ENCODE data around the gene HMGCLL1. TPM values are rescaled to one million over a fixed set of nuclear protein-coding genes. Genes with fewer than 3 reads are reported as not detected.

The HMGCLL1 gene
- total RNA-seq, 1 donor from 2014 or later = 1.2 TPM

- no peak for DNase-seq (ENCODE audit: low spot score)
- Mint-ChIP-seq H3K36me3 (ENCODE audit: low read depth, unreplicated experiment) (no peaks in the 10 kb centered on the region), H3K4me1 (ENCODE audit: unreplicated experiment) (no peaks in the 10 kb centered on the region), H3K4me3 (ENCODE audit: unreplicated experiment) (no peak overlapping the region), H3K9me3 (ENCODE audit: unreplicated experiment) (no peaks in the 10 kb centered on the region), H3K27ac (ENCODE audit: unreplicated experiment) (no peak overlapping the region), H3K27me3 (ENCODE audit: unreplicated experiment) (no peaks in the 10 kb centered on the region)
- TF ChIP-seq CTCF (IDR thresholded peaks at IDR 0.05; ENCODE audit: unreplicated experiment) = no peak
Measured at GRCh38 chr6:55601120-55601519, 22.1 kb upstream of the HMGCLL1 start.

GRCh38 chr6:55594442-55594841, 15.4 kb upstream of the HMGCLL1 start:
- Mint-ChIP-seq H3K4me1 (ENCODE audit: unreplicated experiment) (peaks cover 2% of the 10 kb centered on the region), H3K27ac (ENCODE audit: unreplicated experiment) (no peak overlapping the region), H3K9me3 (ENCODE audit: unreplicated experiment) (no peaks in the 10 kb centered on the region), H3K27me3 (ENCODE audit: unreplicated experiment) (no peaks in the 10 kb centered on the region), H3K36me3 (ENCODE audit: low read depth, unreplicated experiment) (no peaks in the 10 kb centered on the region), H3K4me3 (ENCODE audit: unreplicated experiment) (no peak overlapping the region)
- DNase-seq (ENCODE audit: low spot score) = no peak
- no peak for TF ChIP-seq CTCF (IDR thresholded peaks at IDR 0.05; ENCODE audit: unreplicated experiment)

GRCh38 chr6:55584654-55585354, 5.8 kb upstream of the HMGCLL1 start:
- no peaks in the 10 kb centered on the region for H3K4me1 Mint-ChIP-seq (ENCODE audit: unreplicated experiment)

GRCh38 chr6:55576811-55577210, 2.2 kb downstream of the HMGCLL1 start:
- no peak for DNase-seq (ENCODE audit: low spot score)
- no peak for TF ChIP-seq CTCF (IDR thresholded peaks at IDR 0.05; ENCODE audit: unreplicated experiment)
- Mint-ChIP-seq H3K36me3 (ENCODE audit: low read depth, unreplicated experiment) (no peaks in the 10 kb centered on the region), H3K27ac (ENCODE audit: unreplicated experiment) (no peak overlapping the region), H3K27me3 (ENCODE audit: unreplicated experiment) (peaks cover 4% of the 10 kb centered on the region), H3K4me1 (ENCODE audit: unreplicated experiment) (peaks cover 5% of the 10 kb centered on the region), H3K9me3 (ENCODE audit: unreplicated experiment) (no peaks in the 10 kb centered on the region), H3K4me3 (ENCODE audit: unreplicated experiment) (no peak overlapping the region)

More at GRCh38 chr6:55584654-55585354, 5.8 kb upstream of the HMGCLL1 start:
- H3K9me3 Mint-ChIP-seq (ENCODE audit: unreplicated experiment) = no peaks in the 10 kb centered on the region
- H3K4me3 Mint-ChIP-seq (ENCODE audit: unreplicated experiment) = no peak overlapping the region
- no peak overlapping the region for H3K27ac Mint-ChIP-seq (ENCODE audit: unreplicated experiment)
- TF ChIP-seq CTCF (IDR thresholded peaks at IDR 0.05; ENCODE audit: unreplicated experiment) = no peak
- no peaks in the 10 kb centered on the region for H3K36me3 Mint-ChIP-seq (ENCODE audit: low read depth, unreplicated experiment)
- peaks cover 1% of the 10 kb centered on the region for H3K27me3 Mint-ChIP-seq (ENCODE audit: unreplicated experiment)
- DNase-seq (ENCODE audit: low spot score) = no peak

- TF ChIP-seq CTCF (IDR thresholded peaks at IDR 0.05; ENCODE audit: unreplicated experiment) = no peak
- Mint-ChIP-seq H3K9me3 (ENCODE audit: unreplicated experiment) (no peaks in the 10 kb centered on the region), H3K27me3 (ENCODE audit: unreplicated experiment) (peaks cover 4% of the 10 kb centered on the region), H3K27ac (ENCODE audit: unreplicated experiment) (no peak overlapping the region), H3K36me3 (ENCODE audit: low read depth, unreplicated experiment) (no peaks in the 10 kb centered on the region), H3K4me1 (ENCODE audit: unreplicated experiment) (peaks cover 5% of the 10 kb centered on the region), H3K4me3 (ENCODE audit: unreplicated experiment) (no peak overlapping the region)
- DNase-seq (ENCODE audit: low spot score) = no peak
Measured at GRCh38 chr6:55574556-55574955, 4.4 kb downstream of the HMGCLL1 start.
